ENCODE results near the gene GAL3ST3. TPM values are rescaled to one million over a fixed set of nuclear protein-coding genes. Genes with fewer than 3 reads are reported as not detected.

The GAL3ST3 gene
- total and polyA plus RNA-seq, 2 of the 8 experiments (the other 6 are each of a cell fraction or from before 2014, with no cell fraction given): 21.1 to 21.4 TPM

GRCh38 chr11:66046901-66047300, 2.1 kb downstream of the GAL3ST3 start:
- no peak overlapping the region for H3K27ac ChIP-seq (ENCODE audit: low read depth, low read length)
- peaks cover 9% of the 10 kb centered on the region for H3K79me1 ChIP-seq (ENCODE audit: low read depth, low read length)
- CTCF ChIA-PET (ENCODE audit: partially characterized antibody): interaction anchor here (0.9 to 5.7 kb wide), 8 partner anchors 16 to 267 kb away, joined by 3 to 34 read pairs (median 6); partner anchors contain the start of gene CST6
- H3K4me2 ChIP-seq (ENCODE audit: insufficient read depth in 1 of 2, low read depth in 2 of 2, low read length in 2 of 2): no peak overlapping the region
- H4K5ac ChIP-seq (ENCODE audit: insufficient read length, low read depth, low read length): no peak overlapping the region
- peaks cover 0 to 4% of the 10 kb centered on the region in 2 experiments for H4K20me1 ChIP-seq (replicated peaks in 1 of 2; ENCODE audit: control insufficient read depth in 1 of 2, insufficient read depth in 2 of 2, low read length in 2 of 2)
- no peak overlapping the region for H2BK120ac ChIP-seq (replicated peaks; ENCODE audit: low read depth, low read length)
- H3K4me3 ChIP-seq (ENCODE audit: extremely low read depth in 1 of 4, insufficient read depth in 2 of 4, low read depth in 3 of 4, low read length in 4 of 4): no peak overlapping the region
- peaks cover 0 to 13% of the 10 kb centered on the region in 2 experiments; a peak in 1 of 4 replicates for H3K79me2 ChIP-seq (ENCODE audit: control insufficient read depth in 1 of 2, insufficient read depth in 2 of 2, low read length in 2 of 2)
- no peak overlapping the region for H3K14ac ChIP-seq (ENCODE audit: insufficient read length)
- H3K9ac ChIP-seq (replicated peaks in 1 of 4; ENCODE audit: extremely low read depth in 1 of 4, low read depth in 3 of 4, low read length in 3 of 4): no peak overlapping the region
- no peak overlapping the region for H2BK15ac ChIP-seq (ENCODE audit: low read length)
- H2AFZ ChIP-seq (ENCODE audit: low read length): no peak overlapping the region
- DNase-seq (ENCODE audit: low read depth in 1 of 2, low spot score in 2 of 2) (no peak), FAIRE-seq (no peak)
- H2AK5ac ChIP-seq (ENCODE audit: low read depth, low read length): no peak overlapping the region
- POLR2A ChIA-PET (ENCODE audit: partially characterized antibody): interaction anchor here (0.9 to 1.5 kb wide), 4 partner anchors 13 to 187 kb away, joined by 3 to 6 read pairs (median 4); partner anchors contain the start of gene BANF1
- no peak overlapping the region for H4K8ac ChIP-seq (ENCODE audit: extremely low read depth, insufficient read depth, low read length)
- H3K23ac ChIP-seq (ENCODE audit: insufficient read length): no peak overlapping the region
- peaks cover 0 to 28% (median 21%) of the 10 kb centered on the region in 4 experiments; a peak in 6 of 7 replicates for H3K4me1 ChIP-seq (replicated peaks in 1 of 4; ENCODE audit: control insufficient read depth in 3 of 4, insufficient read depth in 4 of 4, low read length in 3 of 4)
- no peak overlapping the region for H2BK20ac ChIP-seq (ENCODE audit: low read length)
- 94% methylated on average over 3 of the region's 3 CpGs; no CpG with 5 or more reads in 1 of the 2 experiments for WGBS, 2 experiments (ENCODE audit: extremely low coverage in 1 of 2, insufficient coverage in 1 of 2, insufficient read length in 1 of 2, insufficient replicate concordance in 2 of 2, low coverage in 1 of 2, low lambda C conversion rate in 2 of 2, missing lambda C conversion rate in 1 of 2)
- no peak overlapping the region for H3K56ac ChIP-seq (replicated peaks; ENCODE audit: insufficient read length, low read depth, low read length)
- H3K4ac ChIP-seq (replicated peaks; ENCODE audit: insufficient read length, low read depth, low read length): no peak overlapping the region
- H3K9me3 ChIP-seq (ENCODE audit: insufficient read depth in 2 of 2, low read depth in 1 of 2, low read length in 1 of 2): peaks cover 0 to 10% of the 10 kb centered on the region in 2 experiments; a peak in 1 of 4 replicates
- peaks cover 0 to 17% (median 6%) of the 10 kb centered on the region in 4 experiments; a peak in 4 of 8 replicates for H3K36me3 ChIP-seq (ENCODE audit: control insufficient read depth in 2 of 4, insufficient read depth in 4 of 4, low read length in 3 of 4)
- no peak overlapping the region for H4K91ac ChIP-seq (replicated peaks; ENCODE audit: insufficient read length, low read length)
- peaks cover 10% of the 10 kb centered on the region; the same call in 1 of the 2 replicates for H3K23me2 ChIP-seq (ENCODE audit: low read depth, low read length)
- no peak overlapping the region for H2BK5ac ChIP-seq (ENCODE audit: low read depth, low read length)
- no peaks in the 10 kb centered on the region for H3K27me3 ChIP-seq (replicated peaks in 1 of 4; ENCODE audit: control insufficient read depth in 3 of 4, extremely low read depth in 1 of 4, insufficient read depth in 3 of 4, low read length in 3 of 4)
- no peak overlapping the region for H3K18ac ChIP-seq (ENCODE audit: extremely low read depth, low read length)
- H2BK12ac ChIP-seq (ENCODE audit: low read depth, low read length): no peak overlapping the region
- no peak for TF ChIP-seq JUN (IDR thresholded peaks at IDR 0.05; ENCODE audit: low read depth, low read length)
- TF ChIP-seq SUZ12 (IDR thresholded peaks at IDR 0.05; ENCODE audit: low read length): no peak
- no peak for TF ChIP-seq TEAD4 (IDR thresholded peaks at IDR 0.05; ENCODE audit: low read depth, low read length)
- no peak for TF ChIP-seq KDM4A (IDR thresholded peaks at IDR 0.05; ENCODE audit: low read depth, low read length, severe bottlenecking)
- no peak for TF ChIP-seq ATF3 (IDR thresholded peaks at IDR 0.05; ENCODE audit: insufficient read depth, low read depth, low read length)
- TF ChIP-seq POU5F1 (IDR thresholded peaks at IDR 0.05; ENCODE audit: low read depth, low read length): no peak
- TF ChIP-seq CEBPB (IDR thresholded peaks at IDR 0.05; ENCODE audit: low read depth, low read length): no peak
- no peak for TF ChIP-seq MAFK (IDR thresholded peaks at IDR 0.05; ENCODE audit: low read depth, low read length)
- TF ChIP-seq SIRT6 (IDR thresholded peaks at IDR 0.05; ENCODE audit: low read length): no peak

Measured in H1 (cell line).